HG02798 (cell line): ENCODE data around the gene EXD2.
A peak's percentile ranks its signal among the peaks of the same experiment; 100 is the strongest.
"Not testable (repeated sequence)": the region's sequence is repeated elsewhere in the genome, so short reads cannot be mapped to it uniquely, and the experiment has no call there.

Source experiments
- ATAC-seq: cut with Tn5 transposase; IDR thresholded peaks from one replicate; pipeline ENCODE4 v1.9.1; 2021; ENCODE audit warnings: mild to moderate bottlenecking; ENCODE audit not compliant: unreplicated experiment, poor library complexity

The EXD2 gene

GRCh38 chr14:69191340-69192111 lies at the start of gene EXD2:
Gene EXD2 (plus strand): TSS chr14:69191498. CDS start chr14:69209471, 17,973 bp downstream.
- ATAC-seq, result peak; percentile 94

GRCh38 chr14:69141550-69141949 lies 49.7 kb upstream of the EXD2 start:
- ATAC-seq, result no peak

- no peak for ATAC-seq
These were observed 49.2 kb upstream of the EXD2 start for GRCh38 chr14:69142101-69142500.

- no peak for ATAC-seq
These were observed 41.6 kb upstream of the EXD2 start for GRCh38 chr14:69149461-69150244.

- ATAC-seq, result peak; percentile 59
These were observed 39.7 kb upstream of the EXD2 start for GRCh38 chr14:69151458-69152180.

- ATAC-seq, result no peak
These were observed 39.0 kb upstream of the EXD2 start for GRCh38 chr14:69152181-69152901.

GRCh38 chr14:69152902-69153151 lies 38.5 kb upstream of the EXD2 start, which contains the start of gene DCAF5:
Gene DCAF5 (minus strand): TSS chr14:69153119. CDS start chr14:69152978, 141 bp downstream.
- no peak for ATAC-seq

- peak; percentile 93 for ATAC-seq
These were observed 38.0 kb upstream of the EXD2 start for GRCh38 chr14:69153152-69153872.

GRCh38 chr14:69153873-69154270 lies 37.4 kb upstream of the EXD2 start:
- ATAC-seq, result no peak

- ATAC-seq, result no peak
These were observed 36.5 kb upstream of the EXD2 start for GRCh38 chr14:69154779-69155178.

- no peak for ATAC-seq
These were observed 35.1 kb upstream of the EXD2 start for GRCh38 chr14:69156224-69156623.

- ATAC-seq, result no peak
These were observed 29.7 kb upstream of the EXD2 start for GRCh38 chr14:69161590-69161989.

- ATAC-seq, result not testable (repeated sequence)
These were observed 25.5 kb upstream of the EXD2 start for GRCh38 chr14:69165787-69166186.

- ATAC-seq, result no peak
These were observed 20.5 kb upstream of the EXD2 start for GRCh38 chr14:69170839-69171238.

GRCh38 chr14:69171569-69171968 lies 19.7 kb upstream of the EXD2 start:
- ATAC-seq, result no peak

- no peak for ATAC-seq
These were observed 16.2 kb upstream of the EXD2 start for GRCh38 chr14:69175130-69175529.

GRCh38 chr14:69181491-69181890 lies 9.8 kb upstream of the EXD2 start:
- no peak for ATAC-seq

GRCh38 chr14:69182580-69182979 lies 8.7 kb upstream of the EXD2 start:
- not testable (repeated sequence) for ATAC-seq

- ATAC-seq, result no peak
These were observed 7.6 kb upstream of the EXD2 start for GRCh38 chr14:69183735-69184134.

GRCh38 chr14:69190191-69190590 lies 1.1 kb upstream of the EXD2 start:
- no peak for ATAC-seq
